KMS-11 (cell line): ENCODE results near the gene SERPINB6.
"Not testable (repeated sequence)": the region's sequence is repeated elsewhere in the genome, so short reads cannot be mapped to it uniquely, and the experiment has no call there.

Experiments used
- H2AFZ ChIP-seq: fragments of 200-600 bp; sonication (generic); 2 replicates; pipeline ENCODE4 v1.6.1; 2016; ENCODE audit warnings: antibody characterized with exemption, mixed run types, low read depth
- H3K27ac ChIP-seq: fragments of 200-600 bp; sonication (generic); 2 replicates; pipeline ENCODE4 v1.6.1; 2016; ENCODE audit warnings: mild to moderate bottlenecking, mixed run types
- H3K27me3 ChIP-seq: fragments of 200-600 bp; sonication (generic); 2 replicates; pipeline ENCODE4 v1.6.1; 2017; ENCODE audit warnings: mild to moderate bottlenecking, low read depth, mixed run types, moderate library complexity; ENCODE audit not compliant: insufficient read depth
- H3K36me3 ChIP-seq: fragments of 200-600 bp; sonication (generic); 2 replicates; pipeline ENCODE4 v1.6.1; 2017; ENCODE audit warnings: mild to moderate bottlenecking, mixed run types; ENCODE audit not compliant: insufficient read depth
- H3K4me1 ChIP-seq: fragments of 200-600 bp; sonication (generic); 2 replicates; pipeline ENCODE4 v1.6.1; 2016; ENCODE audit warnings: mild to moderate bottlenecking, low read depth, mixed run types; ENCODE audit not compliant: poor library complexity, severe bottlenecking
- H3K4me2 ChIP-seq: fragments of 200-600 bp; sonication (generic); 2 replicates; pipeline ENCODE4 v1.7.0; 2016; ENCODE audit warnings: mild to moderate bottlenecking, mixed run types
- H3K4me3 ChIP-seq: fragments of 200-600 bp; sonication (generic); IDR thresholded peaks from 2 replicates; pipeline ENCODE4 v1.6.1; 2017; ENCODE audit warnings: low read depth, low read length, mixed read lengths; ENCODE audit not compliant: insufficient read depth
- H3K79me2 ChIP-seq: fragments of 200-600 bp; sonication (generic); 2 replicates; pipeline ENCODE4 v1.6.1; 2016; ENCODE audit warnings: low read depth, mixed run types; ENCODE audit not compliant: insufficient read depth
- H3K9ac ChIP-seq: fragments of 200-600 bp; sonication (generic); 2 replicates; pipeline ENCODE4 v1.6.1; 2016; ENCODE audit warnings: mild to moderate bottlenecking, mixed run types
- H4K20me1 ChIP-seq: fragments of 200-600 bp; sonication (generic); 2 replicates; pipeline ENCODE4 v1.6.1; 2016; ENCODE audit warnings: mild to moderate bottlenecking, mixed run types; ENCODE audit not compliant: insufficient read depth
- TF ChIP-seq, protein P1 (sequence below): fragments of 200-600 bp; sonication (generic); conservative IDR thresholded peaks from 2 replicates; pipeline ENCODE4 v1.6.1; 2017; ENCODE audit warnings: low read depth, mild to moderate bottlenecking, antibody characterized with exemption, low read length, moderate library complexity, mixed read lengths

SERPINB6 gene

GRCh38 chr6:3013486-3013885, 42.1 kb upstream of the SERPINB6 start:
- TF ChIP-seq, protein P1, sequence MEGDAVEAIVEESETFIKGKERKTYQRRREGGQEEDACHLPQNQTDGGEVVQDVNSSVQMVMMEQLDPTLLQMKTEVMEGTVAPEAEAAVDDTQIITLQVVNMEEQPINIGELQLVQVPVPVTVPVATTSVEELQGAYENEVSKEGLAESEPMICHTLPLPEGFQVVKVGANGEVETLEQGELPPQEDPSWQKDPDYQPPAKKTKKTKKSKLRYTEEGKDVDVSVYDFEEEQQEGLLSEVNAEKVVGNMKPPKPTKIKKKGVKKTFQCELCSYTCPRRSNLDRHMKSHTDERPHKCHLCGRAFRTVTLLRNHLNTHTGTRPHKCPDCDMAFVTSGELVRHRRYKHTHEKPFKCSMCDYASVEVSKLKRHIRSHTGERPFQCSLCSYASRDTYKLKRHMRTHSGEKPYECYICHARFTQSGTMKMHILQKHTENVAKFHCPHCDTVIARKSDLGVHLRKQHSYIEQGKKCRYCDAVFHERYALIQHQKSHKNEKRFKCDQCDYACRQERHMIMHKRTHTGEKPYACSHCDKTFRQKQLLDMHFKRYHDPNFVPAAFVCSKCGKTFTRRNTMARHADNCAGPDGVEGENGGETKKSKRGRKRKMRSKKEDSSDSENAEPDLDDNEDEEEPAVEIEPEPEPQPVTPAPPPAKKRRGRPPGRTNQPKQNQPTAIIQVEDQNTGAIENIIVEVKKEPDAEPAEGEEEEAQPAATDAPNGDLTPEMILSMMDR: no peak
- no peaks in the 10 kb centered on the region for H3K36me3 ChIP-seq

DNA sequence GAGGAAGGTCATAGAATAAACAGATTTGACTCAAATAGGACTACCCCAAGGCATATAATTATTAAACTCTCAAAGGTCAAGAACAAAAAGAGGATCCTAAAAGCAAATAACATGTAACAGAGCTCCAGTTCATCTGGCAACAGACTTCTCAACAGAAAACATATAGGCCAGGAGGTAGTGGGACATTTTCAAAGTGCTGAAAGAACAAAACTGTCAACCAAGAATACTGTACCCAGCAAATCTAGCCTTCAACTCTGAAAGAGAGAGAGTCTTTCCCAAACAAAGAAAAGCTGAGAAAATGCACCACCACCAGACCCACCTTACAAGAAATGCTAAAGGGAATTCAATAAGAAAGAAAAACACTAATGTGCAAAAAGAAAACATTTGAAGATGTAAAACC, 40.2 kb upstream of the SERPINB6 start:
- Histone ChIP-seq H3K4me2 (no peak overlapping the region), H3K9ac (no peak overlapping the region), H3K36me3 (no peaks in the 10 kb centered on the region), H2AFZ (no peak overlapping the region), H3K27me3 (no peaks in the 10 kb centered on the region), H4K20me1 (no peaks in the 10 kb centered on the region), H3K4me1 (no peaks in the 10 kb centered on the region), H3K27ac (no peak overlapping the region), H3K79me2 (no peaks in the 10 kb centered on the region), H3K4me3 (no peak overlapping the region)
- TF ChIP-seq, protein P1: no peak

More at GRCh38 chr6:3013486-3013885, 42.1 kb upstream of the SERPINB6 start:
- Histone ChIP-seq H2AFZ (no peak overlapping the region), H3K79me2 (no peaks in the 10 kb centered on the region), H3K4me2 (no peak overlapping the region), H4K20me1 (no peaks in the 10 kb centered on the region), H3K27me3 (no peaks in the 10 kb centered on the region), H3K4me1 (no peaks in the 10 kb centered on the region), H3K27ac (no peak overlapping the region), H3K9ac (no peak overlapping the region), H3K4me3 (no peak overlapping the region)

GRCh38 chr6:3011158-3011557, 39.8 kb upstream of the SERPINB6 start:
- H3K27me3 ChIP-seq: no peaks in the 10 kb centered on the region

DNA sequence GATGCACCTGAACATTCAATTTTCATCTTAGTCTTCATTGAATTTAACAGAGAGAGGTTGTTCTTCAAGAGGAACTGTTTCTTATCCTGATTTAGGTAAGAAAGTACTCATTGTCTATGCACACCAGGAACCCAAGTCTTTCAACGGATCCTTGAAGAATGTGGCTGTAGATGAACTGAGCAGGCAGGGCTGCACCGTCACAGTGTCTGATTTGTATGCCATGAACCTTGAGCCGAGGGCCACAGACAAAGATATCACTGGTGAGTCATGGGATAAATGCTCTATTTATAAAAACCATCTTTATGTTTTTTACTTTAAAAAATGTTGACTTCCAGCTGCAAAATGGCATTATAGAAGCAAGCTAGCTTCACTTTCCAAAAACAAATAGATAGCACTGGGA, 38.6 kb upstream of the SERPINB6 start:
- H3K9ac ChIP-seq: no peak overlapping the region
- no peaks in the 10 kb centered on the region for H3K36me3 ChIP-seq
- H2AFZ ChIP-seq: no peak overlapping the region
- no peaks in the 10 kb centered on the region for H3K79me2 ChIP-seq
- H3K4me3 ChIP-seq: no peak overlapping the region
- H3K4me2 ChIP-seq: no peak overlapping the region
- H3K27ac ChIP-seq: no peak overlapping the region
- H4K20me1 ChIP-seq: no peaks in the 10 kb centered on the region
- H3K27me3 ChIP-seq: no peaks in the 10 kb centered on the region
- no peaks in the 10 kb centered on the region for H3K4me1 ChIP-seq
- TF ChIP-seq, protein P1: no peak

More at GRCh38 chr6:3011158-3011557, 39.8 kb upstream of the SERPINB6 start:
- H3K79me2 ChIP-seq: no peaks in the 10 kb centered on the region
- no peaks in the 10 kb centered on the region for H4K20me1 ChIP-seq
- no peaks in the 10 kb centered on the region for H3K36me3 ChIP-seq
- H3K4me3 ChIP-seq: no peak overlapping the region
- TF ChIP-seq, protein P1: no peak
- no peak overlapping the region for H3K27ac ChIP-seq
- no peak overlapping the region for H2AFZ ChIP-seq
- H3K4me2 ChIP-seq: no peak overlapping the region
- no peaks in the 10 kb centered on the region for H3K4me1 ChIP-seq
- no peak overlapping the region for H3K9ac ChIP-seq

DNA sequence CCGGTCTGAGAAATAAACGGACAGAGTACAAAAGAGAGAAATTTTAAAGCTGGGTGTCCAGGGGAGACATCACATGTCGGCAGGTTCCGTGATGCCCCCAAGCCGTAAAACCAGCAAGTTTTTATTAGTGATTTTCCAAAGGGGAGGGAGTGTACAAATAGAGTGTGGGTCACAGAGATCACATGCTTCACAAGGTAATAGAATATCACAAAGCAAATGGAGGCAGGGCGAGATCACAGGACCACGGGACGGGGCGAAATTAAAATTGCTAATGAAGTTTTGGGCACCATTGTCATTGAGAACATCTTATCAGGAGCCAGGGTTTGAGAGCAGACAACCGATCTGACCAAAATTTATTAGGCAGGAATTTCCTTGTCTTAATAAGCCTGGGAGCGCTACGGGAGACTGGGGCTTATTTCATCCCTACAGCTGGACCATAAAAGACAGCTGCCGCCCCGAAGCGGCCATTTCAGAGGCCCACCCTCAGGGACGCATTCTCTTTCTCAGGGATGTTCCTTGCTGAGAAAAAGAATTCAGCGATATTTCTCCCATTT, 37.4 kb upstream of the SERPINB6 start:
- not testable (repeated sequence) for H3K9ac ChIP-seq, H3K4me3 ChIP-seq, H3K27ac ChIP-seq, H2AFZ ChIP-seq, H3K4me1 ChIP-seq, H3K4me2 ChIP-seq, H3K36me3 ChIP-seq, H3K79me2 ChIP-seq, H4K20me1 ChIP-seq, H3K27me3 ChIP-seq
